ENCODE results near the gene STAC3. TPM values are rescaled to one million over a fixed set of nuclear protein-coding genes. Genes with fewer than 3 reads are reported as not detected.

STAC3 gene
- total RNA-seq, 2 donors from 2014 or later: 5.9 to 6.8 TPM

DNA sequence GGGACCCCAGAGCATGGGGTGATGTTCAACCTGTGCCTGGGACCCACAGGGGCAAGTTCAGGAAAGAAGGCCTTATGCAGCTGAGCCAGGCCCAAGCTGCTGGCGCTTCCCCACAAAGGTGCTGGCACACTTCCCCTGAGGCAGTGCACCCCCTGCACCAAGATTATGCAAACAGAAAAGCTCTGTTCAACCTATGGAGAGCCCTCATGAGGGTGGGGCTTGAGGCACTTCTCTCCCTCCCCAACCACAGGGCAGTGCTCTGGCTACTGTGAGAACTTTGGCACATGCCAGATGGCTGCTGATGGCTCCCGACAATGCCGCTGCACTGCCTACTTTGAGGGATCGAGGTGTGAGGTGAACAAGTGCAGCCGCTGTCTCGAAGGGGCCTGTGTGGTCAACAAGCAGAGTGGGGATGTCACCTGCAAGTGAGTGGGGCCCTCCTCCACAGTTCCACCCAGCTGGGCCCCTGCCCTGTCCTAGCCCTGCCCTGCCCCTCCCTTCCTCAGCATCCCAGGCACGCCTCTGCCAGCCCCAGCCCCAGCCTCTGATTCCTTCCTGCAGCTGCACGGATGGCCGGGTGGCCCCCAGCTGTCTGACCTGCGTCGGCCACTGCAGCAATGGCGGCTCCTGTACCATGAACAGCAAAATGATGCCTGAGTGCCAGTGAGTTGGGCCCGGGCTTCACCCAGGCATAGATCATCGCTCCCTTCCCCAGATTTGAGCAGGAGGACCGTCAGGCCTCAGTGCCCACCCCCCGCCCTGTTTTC lies 39.9 kb downstream of the STAC3 start:
- Histone ChIP-seq H3K27ac (ENCODE audit: low read depth, low read length) (no peak overlapping the region), H3K9me3 (ENCODE audit: control insufficient read depth, low read length) (no peaks in the 10 kb centered on the region), H3K9ac (ENCODE audit: extremely low read depth, low read length, poor library complexity, severe bottlenecking) (no peak overlapping the region), H3K27me3 (ENCODE audit: control insufficient read depth, insufficient read depth, low read length, poor library complexity, severe bottlenecking) (peaks cover 28% of the 10 kb centered on the region), H3K4me3 (ENCODE audit: low read length) (no peak overlapping the region), H3K36me3 (ENCODE audit: control insufficient read depth, insufficient read depth, low read length) (peaks cover 10% of the 10 kb centered on the region), H3K4me1 (ENCODE audit: control insufficient read depth, insufficient read depth, low read length) (no peaks in the 10 kb centered on the region)
- TF ChIP-seq, protein P1, sequence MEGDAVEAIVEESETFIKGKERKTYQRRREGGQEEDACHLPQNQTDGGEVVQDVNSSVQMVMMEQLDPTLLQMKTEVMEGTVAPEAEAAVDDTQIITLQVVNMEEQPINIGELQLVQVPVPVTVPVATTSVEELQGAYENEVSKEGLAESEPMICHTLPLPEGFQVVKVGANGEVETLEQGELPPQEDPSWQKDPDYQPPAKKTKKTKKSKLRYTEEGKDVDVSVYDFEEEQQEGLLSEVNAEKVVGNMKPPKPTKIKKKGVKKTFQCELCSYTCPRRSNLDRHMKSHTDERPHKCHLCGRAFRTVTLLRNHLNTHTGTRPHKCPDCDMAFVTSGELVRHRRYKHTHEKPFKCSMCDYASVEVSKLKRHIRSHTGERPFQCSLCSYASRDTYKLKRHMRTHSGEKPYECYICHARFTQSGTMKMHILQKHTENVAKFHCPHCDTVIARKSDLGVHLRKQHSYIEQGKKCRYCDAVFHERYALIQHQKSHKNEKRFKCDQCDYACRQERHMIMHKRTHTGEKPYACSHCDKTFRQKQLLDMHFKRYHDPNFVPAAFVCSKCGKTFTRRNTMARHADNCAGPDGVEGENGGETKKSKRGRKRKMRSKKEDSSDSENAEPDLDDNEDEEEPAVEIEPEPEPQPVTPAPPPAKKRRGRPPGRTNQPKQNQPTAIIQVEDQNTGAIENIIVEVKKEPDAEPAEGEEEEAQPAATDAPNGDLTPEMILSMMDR (conservative IDR thresholded peaks at IDR 0.05): no peak
- 89 to 91% methylated on average over 13 to 16 of the region's 16 CpGs for WGBS, 2 experiments (ENCODE audit: insufficient coverage in 1 of 2, insufficient read length in 1 of 2)
- Mint-ChIP-seq H3K36me3 (ENCODE audit: low read depth) (peaks cover 16% of the 10 kb centered on the region), H3K27me3 (ENCODE audit: insufficient read depth) (peaks cover 28% of the 10 kb centered on the region), H3K4me3 (no peak overlapping the region), H3K9me3 (no peaks in the 10 kb centered on the region), H3K27ac (no peak overlapping the region), H3K4me1 (peaks cover 12% of the 10 kb centered on the region)
- no peak for DNase-seq

DNA sequence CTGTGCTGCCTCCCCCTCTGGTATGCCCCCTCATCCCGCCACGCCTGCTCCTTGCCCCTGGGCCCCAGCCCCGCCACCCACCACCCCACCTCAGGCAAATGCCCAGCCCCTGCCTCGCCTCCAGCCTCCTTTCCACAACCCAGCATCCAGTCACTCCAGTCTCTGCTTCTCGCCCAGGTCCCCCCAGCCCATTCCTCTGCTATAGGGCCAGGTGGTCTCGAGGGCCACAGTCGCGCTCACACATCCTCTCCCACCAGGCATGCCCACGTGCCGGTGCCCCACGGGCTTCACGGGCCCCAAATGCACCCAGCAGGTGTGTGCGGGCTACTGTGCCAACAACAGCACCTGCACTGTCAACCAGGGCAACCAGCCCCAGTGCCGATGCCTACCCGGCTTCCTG lies 40.5 kb downstream of the STAC3 start:
- TF ChIP-seq, protein P1 (conservative IDR thresholded peaks at IDR 0.05): no peak
- no peak for DNase-seq
- Histone ChIP-seq H3K9me3 (ENCODE audit: control insufficient read depth, low read length) (no peaks in the 10 kb centered on the region), H3K27ac (ENCODE audit: low read depth, low read length) (no peak overlapping the region), H3K4me1 (ENCODE audit: control insufficient read depth, insufficient read depth, low read length) (no peaks in the 10 kb centered on the region), H3K36me3 (ENCODE audit: control insufficient read depth, insufficient read depth, low read length) (peaks cover 12% of the 10 kb centered on the region), H3K27me3 (ENCODE audit: control insufficient read depth, insufficient read depth, low read length, poor library complexity, severe bottlenecking) (peaks cover 21% of the 10 kb centered on the region), H3K4me3 (ENCODE audit: low read length) (no peak overlapping the region), H3K9ac (ENCODE audit: extremely low read depth, low read length, poor library complexity, severe bottlenecking) (no peak overlapping the region)
- H3K9me3 Mint-ChIP-seq: no peaks in the 10 kb centered on the region
- peaks cover 22% of the 10 kb centered on the region for H3K27me3 Mint-ChIP-seq (ENCODE audit: insufficient read depth)
- peaks cover 21% of the 10 kb centered on the region for H3K36me3 Mint-ChIP-seq (ENCODE audit: low read depth)
- no peak overlapping the region for H3K4me3 Mint-ChIP-seq
- H3K27ac Mint-ChIP-seq: no peak overlapping the region
- H3K4me1 Mint-ChIP-seq: peaks cover 8% of the 10 kb centered on the region
- 95 to 96% methylated on average over 9 to 15 of the region's 15 CpGs for WGBS, 2 experiments (ENCODE audit: insufficient coverage in 1 of 2, insufficient read length in 1 of 2)

DNA sequence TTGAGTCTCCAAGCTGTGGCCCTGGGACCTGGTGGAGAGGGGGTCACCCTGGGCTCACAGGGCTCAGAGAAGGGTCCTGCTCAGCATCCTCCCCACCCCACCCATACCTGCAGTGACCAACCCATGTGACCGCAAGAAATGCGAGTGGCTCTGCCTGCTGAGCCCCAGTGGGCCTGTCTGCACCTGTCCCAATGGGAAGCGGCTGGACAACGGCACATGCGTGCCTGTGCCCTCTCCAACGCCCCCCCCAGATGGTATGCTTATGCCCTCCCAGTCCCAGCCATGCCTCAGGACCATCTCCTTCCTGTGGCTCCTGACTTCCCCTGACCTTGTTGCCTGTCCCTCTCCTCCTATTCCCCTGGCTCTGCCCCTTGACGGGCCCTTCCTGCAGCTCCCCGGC lies 41.1 kb downstream of the STAC3 start:
- WGBS, 2 experiments (ENCODE audit: insufficient coverage in 1 of 2, insufficient read length in 1 of 2): 93 to 96% methylated on average over 8 of the region's 8 CpGs
- Histone ChIP-seq H3K9ac (ENCODE audit: extremely low read depth, low read length, poor library complexity, severe bottlenecking) (no peak overlapping the region), H3K27ac (ENCODE audit: low read depth, low read length) (no peak overlapping the region), H3K4me3 (ENCODE audit: low read length) (no peak overlapping the region), H3K4me1 (ENCODE audit: control insufficient read depth, insufficient read depth, low read length) (no peaks in the 10 kb centered on the region), H3K9me3 (ENCODE audit: control insufficient read depth, low read length) (no peaks in the 10 kb centered on the region), H3K36me3 (ENCODE audit: control insufficient read depth, insufficient read depth, low read length) (peaks cover 12% of the 10 kb centered on the region), H3K27me3 (ENCODE audit: control insufficient read depth, insufficient read depth, low read length, poor library complexity, severe bottlenecking) (peaks cover 16% of the 10 kb centered on the region)
- no peak overlapping the region for H3K27ac Mint-ChIP-seq
- TF ChIP-seq, protein P1 (conservative IDR thresholded peaks at IDR 0.05): no peak
- H3K4me1 Mint-ChIP-seq: peaks cover 8% of the 10 kb centered on the region
- H3K4me3 Mint-ChIP-seq: no peak overlapping the region
- peaks cover 17% of the 10 kb centered on the region for H3K27me3 Mint-ChIP-seq (ENCODE audit: insufficient read depth)
- H3K9me3 Mint-ChIP-seq: no peaks in the 10 kb centered on the region
- H3K36me3 Mint-ChIP-seq (ENCODE audit: low read depth): peaks cover 22% of the 10 kb centered on the region
- no peak for DNase-seq
